Urinary bladder (tissue), 4 donors: ENCODE results near the gene CDH8. TPM values are rescaled to one million over a fixed set of nuclear protein-coding genes. Genes with fewer than 3 reads are reported as not detected.
"Not testable (repeated sequence)": the region's sequence is repeated elsewhere in the genome, so short reads cannot be mapped to it uniquely, and the experiment has no call there.

ENCODE experiments used
- DNase-seq: peaks from one replicate; pipeline ENCODE4 v3.0.0-alpha.2; 2015; ENCODE audit errors: extremely low spot score
- H3K27ac ChIP-seq: one replicate; pipeline ENCODE4 v1.5.1; 2013; ENCODE audit warnings: low read depth, mild to moderate bottlenecking, moderate library complexity
- H3K36me3 ChIP-seq: one replicate; pipeline ENCODE4 v1.6.1; 2013; ENCODE audit warnings: mild to moderate bottlenecking, moderate library complexity; ENCODE audit not compliant: insufficient read depth
- H3K4me1 ChIP-seq: one replicate; pipeline ENCODE4 v1.6.1; 2013; ENCODE audit warnings: mild to moderate bottlenecking, moderate library complexity; ENCODE audit not compliant: insufficient read depth
- H3K4me3 ChIP-seq: one replicate; pipeline ENCODE4 v1.5.1; 2013; ENCODE audit warnings: low read depth, low read length
- WGBS: extraction: QIAGEN DNeasy Blood & Tissue Kit; methylation state at CpG from one replicate; pipeline ENCODE4 v1.1.7; 2013; 5-methylcytosine and 5-hydroxymethylcytosine counted together
- polyA plus RNA-seq: library from polyadenylated mRNA; stranded (reverse); fragments of 200-250 nt; gene quantifications from one replicate; pipeline ENCODE4 v1.2.3, GENCODE V29; 2013
- total RNA-seq: library from RNA; depleted of rRNA; stranded (reverse); fragments of >200 nt; gene quantifications from one replicate; pipeline ENCODE4 v1.2.3, GENCODE V29; 2014
- donor health status: healthy with polysubstance abuse.
- donor health status: healthy.

Gene CDH8
- total and polyA plus RNA-seq, 2 donors: 0.51 to 8.9 TPM

GRCh38 chr16:61713787-61714186 is 322.5 kb downstream of the CDH8 start:
- WGBS: 84% methylated on average over 5 of the region's 5 CpGs
- no peaks in the 10 kb centered on the region for H3K4me1 ChIP-seq
- no peak overlapping the region for H3K4me3 ChIP-seq
- no peaks in the 10 kb centered on the region for H3K36me3 ChIP-seq
- no peak for DNase-seq
- no peak overlapping the region for H3K27ac ChIP-seq

GRCh38 chr16:61699640-61700039 is 336.6 kb downstream of the CDH8 start:
- not testable (repeated sequence) for H3K36me3 ChIP-seq, H3K27ac ChIP-seq, H3K4me3 ChIP-seq, H3K4me1 ChIP-seq, DNase-seq
- WGBS: 94% methylated on average over 4 of the region's 4 CpGs

DNA sequence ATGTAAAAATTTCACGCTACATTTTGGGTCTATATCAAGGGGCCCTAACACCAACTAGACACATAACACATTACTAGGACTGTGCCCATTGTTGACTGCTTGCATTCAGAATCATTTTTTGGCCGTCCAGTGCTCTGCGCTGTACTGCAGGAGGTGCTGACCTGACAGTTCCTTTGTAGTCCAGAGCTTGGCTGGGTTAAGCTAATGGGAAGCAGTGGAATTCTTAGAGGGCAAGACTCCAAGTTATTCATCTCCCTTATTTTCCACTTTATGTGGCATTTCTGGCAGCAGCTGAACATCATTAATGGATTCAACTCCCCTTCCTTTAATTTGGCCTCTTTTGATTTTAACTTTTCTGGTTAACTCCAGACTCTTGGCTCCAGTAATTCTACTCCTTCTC is 351.7 kb downstream of the CDH8 start:
- Histone ChIP-seq H3K4me1 (no peaks in the 10 kb centered on the region), H3K4me3 (no peak overlapping the region), H3K36me3 (no peaks in the 10 kb centered on the region), H3K27ac (no peak overlapping the region)
- WGBS: 69% methylated on average over 3 of the region's 3 CpGs
- peak; percentile 26 for DNase-seq

GRCh38 chr16:61681673-61682072 is 354.6 kb downstream of the CDH8 start:
- Histone ChIP-seq H3K27ac (no peak overlapping the region), H3K4me1 (no peaks in the 10 kb centered on the region)
- WGBS: 74% methylated on average over 4 of the region's 4 CpGs

GRCh38 chr16:61681124-61681523 is 355.1 kb downstream of the CDH8 start:
- H3K36me3 ChIP-seq: no peaks in the 10 kb centered on the region
- 49% methylated on average over 1 of the region's 1 CpG for WGBS
- H3K4me3 ChIP-seq: no peak overlapping the region
- H3K27ac ChIP-seq: no peak overlapping the region
- H3K4me1 ChIP-seq: no peaks in the 10 kb centered on the region
- no peak for DNase-seq

More at GRCh38 chr16:61681673-61682072, 354.6 kb downstream of the CDH8 start:
- Histone ChIP-seq H3K4me3 (no peak overlapping the region), H3K36me3 (no peaks in the 10 kb centered on the region)
- no peak for DNase-seq

- Histone ChIP-seq H3K36me3 (no peaks in the 10 kb centered on the region), H3K4me3 (no peak overlapping the region), H3K27ac (no peak overlapping the region), H3K4me1 (no peaks in the 10 kb centered on the region)
- DNase-seq: no peak
- 86% methylated on average over 3 of the region's 3 CpGs for WGBS
Observed at GRCh38 chr16:61678182-61678581, 358.1 kb downstream of the CDH8 start.

DNA sequence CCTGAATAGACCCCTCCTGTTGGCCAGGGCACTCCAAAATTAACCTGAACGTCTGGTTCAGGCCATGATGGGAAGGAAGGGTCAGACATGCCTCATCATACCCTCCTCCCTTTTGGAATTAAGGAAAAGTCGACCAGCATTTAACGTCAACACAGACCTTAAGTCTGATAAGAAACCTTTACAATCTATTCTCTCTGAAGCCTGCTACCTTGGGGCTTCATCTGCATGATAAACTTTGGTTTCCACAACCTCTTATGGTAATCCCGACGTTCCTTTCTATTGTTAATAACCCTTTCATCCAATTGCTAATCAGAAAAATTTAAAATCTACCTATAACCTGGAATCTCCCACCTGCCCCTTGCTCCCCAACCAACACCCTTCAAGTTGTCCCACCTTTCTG is 358.5 kb downstream of the CDH8 start:
- no peak overlapping the region for H3K4me3 ChIP-seq
- no peak overlapping the region for H3K27ac ChIP-seq
- DNase-seq: no peak
- H3K36me3 ChIP-seq: no peaks in the 10 kb centered on the region
- 42% methylated on average over 5 of the region's 5 CpGs for WGBS
- no peaks in the 10 kb centered on the region for H3K4me1 ChIP-seq

GRCh38 chr16:61676740-61677139 is 359.5 kb downstream of the CDH8 start:
- 65% methylated on average over 2 of the region's 2 CpGs for WGBS
- Histone ChIP-seq H3K36me3 (no peaks in the 10 kb centered on the region), H3K4me3 (no peak overlapping the region), H3K4me1 (no peaks in the 10 kb centered on the region), H3K27ac (no peak overlapping the region)
- no peak for DNase-seq

GRCh38 chr16:61671161-61671560 is 365.1 kb downstream of the CDH8 start:
- DNase-seq: no peak
- H3K36me3 ChIP-seq: no peaks in the 10 kb centered on the region
- no peak overlapping the region for H3K27ac ChIP-seq
- 77% methylated on average over 3 of the region's 3 CpGs for WGBS
- no peaks in the 10 kb centered on the region for H3K4me1 ChIP-seq
- no peak overlapping the region for H3K4me3 ChIP-seq

- no peak for DNase-seq
- 77% methylated on average over 1 of the region's 1 CpG for WGBS
Observed at GRCh38 chr16:61665512-61665911, 370.7 kb downstream of the CDH8 start.

DNA sequence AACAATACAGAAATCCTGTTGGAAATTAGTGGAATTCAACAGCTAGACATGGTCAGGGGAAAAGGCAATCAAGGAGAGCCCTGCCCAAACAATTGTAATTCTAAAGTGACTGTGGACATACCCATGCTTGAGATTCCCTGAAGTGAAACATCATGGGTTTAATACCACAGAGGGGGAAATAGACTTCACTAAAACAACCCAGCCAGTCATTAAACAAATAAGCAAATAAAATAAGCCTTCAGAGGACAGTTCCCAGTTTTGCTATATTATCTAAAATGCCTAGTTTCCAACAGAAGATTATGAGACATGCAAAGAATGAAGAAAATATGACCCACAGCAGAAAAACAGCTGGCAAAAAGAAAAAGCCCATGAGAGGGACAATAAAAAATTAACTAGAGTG is 376.3 kb downstream of the CDH8 start:
- H3K4me1 ChIP-seq: no peaks in the 10 kb centered on the region
- no peak overlapping the region for H3K27ac ChIP-seq
- no peak for DNase-seq
- no peaks in the 10 kb centered on the region for H3K36me3 ChIP-seq
- H3K4me3 ChIP-seq: no peak overlapping the region

More at GRCh38 chr16:61665512-61665911, 370.7 kb downstream of the CDH8 start:
- no peaks in the 10 kb centered on the region for H3K36me3 ChIP-seq
- H3K27ac ChIP-seq: no peak overlapping the region
- no peaks in the 10 kb centered on the region for H3K4me1 ChIP-seq
- H3K4me3 ChIP-seq: no peak overlapping the region

DNA sequence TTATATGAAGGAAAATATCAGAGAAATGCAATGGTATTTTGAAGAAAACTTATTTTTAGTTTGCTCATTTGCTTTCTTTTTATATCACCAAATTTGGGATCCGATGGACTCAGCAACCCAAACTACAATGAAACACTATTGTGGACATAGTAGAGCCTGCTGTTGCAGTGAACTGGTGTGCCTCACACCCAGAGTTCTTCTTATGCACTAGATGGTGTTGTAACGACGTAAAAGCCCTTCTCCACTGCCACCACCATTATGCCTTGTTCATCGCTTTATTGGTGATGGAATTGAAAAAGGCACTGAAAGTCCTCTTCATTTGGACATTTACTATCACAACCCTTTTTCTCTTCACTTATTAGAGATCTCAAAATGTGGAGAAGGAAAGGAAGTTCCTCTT is 381.3 kb downstream of the CDH8 start:
- Histone ChIP-seq H3K4me3 (no peak overlapping the region), H3K4me1 (no peaks in the 10 kb centered on the region), H3K36me3 (no peaks in the 10 kb centered on the region), H3K27ac (no peak overlapping the region)
- 96% methylated on average over 4 of the region's 4 CpGs for WGBS
- no peak for DNase-seq

DNA sequence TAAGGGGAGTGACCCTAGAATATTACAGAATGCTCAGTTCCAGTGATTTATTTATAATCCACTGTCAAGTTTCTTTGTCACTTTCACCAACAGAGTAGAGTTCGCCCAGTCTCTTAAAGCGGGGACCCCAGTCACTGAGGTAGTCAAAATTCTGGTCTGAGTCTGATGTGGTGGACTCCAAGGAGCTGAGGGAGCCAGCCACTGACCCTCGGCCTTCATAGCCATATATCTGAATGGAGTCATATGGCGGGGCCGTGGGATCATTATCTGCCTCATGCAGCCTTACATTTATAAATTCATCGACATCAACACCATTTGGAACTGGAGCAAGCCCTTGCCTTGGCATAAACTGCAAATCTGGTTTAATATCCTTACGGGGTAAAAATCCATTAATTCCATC is 382.7 kb downstream of the CDH8 start:
- no peak for DNase-seq

DNA sequence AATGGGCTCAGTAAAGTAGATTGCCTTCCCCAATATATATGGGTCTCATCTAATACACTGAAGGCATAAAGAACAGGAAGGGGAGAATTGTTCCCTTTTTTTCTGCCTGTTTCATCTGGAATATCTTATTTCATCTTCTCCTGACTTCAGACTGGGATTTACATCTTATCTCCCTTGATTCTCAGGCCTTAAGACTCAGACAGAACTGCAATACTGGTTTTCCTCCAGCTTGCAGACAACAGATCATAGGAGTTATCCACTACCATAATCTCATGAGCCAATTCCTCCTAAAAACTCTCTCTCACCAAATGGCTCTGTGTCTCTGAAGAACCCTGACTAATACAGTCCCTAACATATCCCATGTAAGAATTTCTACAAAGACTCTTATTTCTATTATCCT is 390.7 kb downstream of the CDH8 start:
- Histone ChIP-seq H3K36me3 (no peaks in the 10 kb centered on the region), H3K27ac (no peak overlapping the region), H3K4me3 (no peak overlapping the region), H3K4me1 (no peaks in the 10 kb centered on the region)
- no peak for DNase-seq

More for the DNA sequence above, 382.7 kb downstream of the CDH8 start:
- Histone ChIP-seq H3K4me3 (no peak overlapping the region), H3K36me3 (no peaks in the 10 kb centered on the region), H3K4me1 (no peaks in the 10 kb centered on the region), H3K27ac (no peak overlapping the region)
- 81% methylated on average over 7 of the region's 7 CpGs for WGBS

GRCh38 chr16:61644736-61645135 is 391.5 kb downstream of the CDH8 start:
- no peak for DNase-seq
- no peak overlapping the region for H3K4me3 ChIP-seq
- H3K36me3 ChIP-seq: no peaks in the 10 kb centered on the region
- H3K4me1 ChIP-seq: no peaks in the 10 kb centered on the region
- no peak overlapping the region for H3K27ac ChIP-seq
- WGBS: 40% methylated on average over 3 of the region's 3 CpGs
